Right hindlimb (tissue), 1 donor: ENCODE measurements around the gene OLFM1.
A peak's percentile ranks its signal among the peaks of the same experiment; 100 is the strongest.
"Not testable (repeated sequence)": the region's sequence is repeated elsewhere in the genome, so short reads cannot be mapped to it uniquely, and the experiment has no call there.

ENCODE experiments used
- DNase-seq: peaks from one replicate; pipeline ENCODE4 v3.0.0-alpha.2; 2018

OLFM1 gene

GRCh38 chr9:135108831-135109510, 21.5 kb downstream of the OLFM1 start:
- no peak for DNase-seq

- no peak for DNase-seq
These were observed 22.2 kb downstream of the OLFM1 start for GRCh38 chr9:135109650-135110049.

DNA sequence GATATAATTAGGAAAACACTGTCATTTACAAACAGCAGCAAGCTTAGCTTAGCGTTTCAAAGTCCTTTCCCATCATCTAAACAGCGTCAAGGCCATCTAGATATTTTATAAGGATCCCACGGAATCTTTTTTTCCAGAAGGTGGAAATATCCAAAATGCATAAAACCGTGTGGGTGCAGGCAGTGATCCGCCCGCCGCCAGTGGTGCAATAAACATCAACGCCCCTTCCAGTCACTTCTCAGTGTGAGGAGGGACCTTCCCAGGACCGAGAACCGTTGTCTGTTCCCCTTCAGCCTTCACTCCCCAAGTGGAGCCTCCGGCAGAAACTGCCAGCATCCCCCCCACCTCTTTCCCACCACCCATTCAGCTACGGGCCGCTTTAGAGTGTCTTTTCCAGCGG, 22.9 kb downstream of the OLFM1 start:
- DNase-seq: no peak

GRCh38 chr9:135111600-135111999, 24.1 kb downstream of the OLFM1 start:
- DNase-seq: not testable (repeated sequence)

DNA sequence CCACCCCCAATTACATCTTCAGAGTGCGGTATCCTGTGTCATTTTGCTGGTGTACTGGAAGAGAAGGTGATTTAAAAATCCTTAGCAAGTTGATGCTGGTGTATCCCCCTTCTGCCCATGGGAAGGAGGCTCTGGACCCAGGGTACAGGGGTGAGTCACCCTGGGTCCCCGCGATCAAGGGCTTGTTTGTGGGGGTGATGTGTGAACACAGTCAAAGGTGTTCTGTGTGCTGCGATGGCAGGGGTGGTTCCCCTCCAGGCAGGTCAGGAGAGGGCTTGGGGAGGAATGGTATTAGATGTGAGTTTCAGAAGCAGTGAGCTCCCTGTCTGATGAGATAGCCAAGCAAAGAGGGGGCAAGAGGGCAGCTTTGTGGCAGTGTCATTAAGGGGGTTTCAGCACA, 28.9 kb downstream of the OLFM1 start:
- DNase-seq: no peak

- DNase-seq: no peak
These were observed 29.4 kb downstream of the OLFM1 start for GRCh38 chr9:135116881-135117280.

GRCh38 chr9:135117281-135117680, 29.8 kb downstream of the OLFM1 start:
- no peak for DNase-seq

DNA sequence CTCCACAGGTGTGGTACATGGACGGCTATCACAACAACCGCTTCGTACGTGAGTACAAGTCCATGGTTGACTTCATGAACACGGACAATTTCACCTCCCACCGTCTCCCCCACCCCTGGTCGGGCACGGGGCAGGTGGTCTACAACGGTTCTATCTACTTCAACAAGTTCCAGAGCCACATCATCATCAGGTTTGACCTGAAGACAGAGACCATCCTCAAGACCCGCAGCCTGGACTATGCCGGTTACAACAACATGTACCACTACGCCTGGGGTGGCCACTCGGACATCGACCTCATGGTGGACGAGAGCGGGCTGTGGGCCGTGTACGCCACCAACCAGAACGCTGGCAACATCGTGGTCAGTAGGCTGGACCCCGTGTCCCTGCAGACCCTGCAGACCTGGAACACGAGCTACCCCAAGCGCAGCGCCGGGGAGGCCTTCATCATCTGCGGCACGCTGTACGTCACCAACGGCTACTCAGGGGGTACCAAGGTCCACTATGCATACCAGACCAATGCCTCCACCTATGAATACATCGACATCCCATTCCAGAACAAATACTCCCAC, 32.1 kb downstream of the OLFM1 start:
- DNase-seq: no peak

GRCh38 chr9:135120249-135120648, 32.8 kb downstream of the OLFM1 start:
- DNase-seq: no peak

DNA sequence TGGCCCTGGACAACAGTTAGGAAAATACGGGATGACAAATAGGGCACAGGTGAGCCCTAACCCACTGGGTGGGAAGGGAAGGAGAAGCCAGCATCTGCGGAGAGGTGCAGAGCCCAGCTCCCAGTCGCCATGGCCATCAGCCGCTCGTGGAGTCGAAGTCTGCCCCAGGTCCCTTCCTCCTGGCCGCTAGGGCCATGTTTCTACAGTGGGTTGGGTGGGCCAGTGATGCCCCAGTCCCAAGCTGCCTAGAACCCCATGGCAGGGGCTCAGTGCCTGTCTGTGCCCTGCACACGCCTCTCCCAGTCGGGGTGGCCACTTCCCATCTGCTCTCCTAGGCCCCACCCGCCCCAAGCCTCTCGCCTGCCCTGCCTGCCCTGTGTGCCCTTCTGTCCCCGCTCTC, 34.8 kb downstream of the OLFM1 start:
- DNase-seq: no peak

GRCh38 chr9:135123126-135123772, 35.8 kb downstream of the OLFM1 start:
- no peak for DNase-seq

DNA sequence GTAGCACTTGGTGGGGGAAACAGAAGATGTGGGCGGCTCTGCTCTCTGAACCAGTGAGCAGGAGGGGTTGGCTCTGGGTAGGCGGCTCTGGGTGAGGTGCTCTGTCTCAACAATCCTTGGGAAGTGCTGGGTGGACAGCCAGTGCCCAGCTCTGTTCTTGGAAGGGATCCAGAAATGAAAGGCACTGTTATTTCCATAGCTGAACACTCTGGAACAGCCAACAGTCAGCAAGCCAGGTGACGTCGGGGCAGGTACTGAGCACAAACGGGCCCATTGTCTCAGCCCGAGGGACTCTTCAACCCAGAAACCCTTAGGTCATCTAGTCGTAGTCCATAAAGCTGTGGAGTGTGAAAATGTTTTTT, 36.3 kb downstream of the OLFM1 start:
- no peak for DNase-seq

GRCh38 chr9:135126451-135127187, 39.2 kb downstream of the OLFM1 start:
- DNase-seq: peak; percentile 65

DNA sequence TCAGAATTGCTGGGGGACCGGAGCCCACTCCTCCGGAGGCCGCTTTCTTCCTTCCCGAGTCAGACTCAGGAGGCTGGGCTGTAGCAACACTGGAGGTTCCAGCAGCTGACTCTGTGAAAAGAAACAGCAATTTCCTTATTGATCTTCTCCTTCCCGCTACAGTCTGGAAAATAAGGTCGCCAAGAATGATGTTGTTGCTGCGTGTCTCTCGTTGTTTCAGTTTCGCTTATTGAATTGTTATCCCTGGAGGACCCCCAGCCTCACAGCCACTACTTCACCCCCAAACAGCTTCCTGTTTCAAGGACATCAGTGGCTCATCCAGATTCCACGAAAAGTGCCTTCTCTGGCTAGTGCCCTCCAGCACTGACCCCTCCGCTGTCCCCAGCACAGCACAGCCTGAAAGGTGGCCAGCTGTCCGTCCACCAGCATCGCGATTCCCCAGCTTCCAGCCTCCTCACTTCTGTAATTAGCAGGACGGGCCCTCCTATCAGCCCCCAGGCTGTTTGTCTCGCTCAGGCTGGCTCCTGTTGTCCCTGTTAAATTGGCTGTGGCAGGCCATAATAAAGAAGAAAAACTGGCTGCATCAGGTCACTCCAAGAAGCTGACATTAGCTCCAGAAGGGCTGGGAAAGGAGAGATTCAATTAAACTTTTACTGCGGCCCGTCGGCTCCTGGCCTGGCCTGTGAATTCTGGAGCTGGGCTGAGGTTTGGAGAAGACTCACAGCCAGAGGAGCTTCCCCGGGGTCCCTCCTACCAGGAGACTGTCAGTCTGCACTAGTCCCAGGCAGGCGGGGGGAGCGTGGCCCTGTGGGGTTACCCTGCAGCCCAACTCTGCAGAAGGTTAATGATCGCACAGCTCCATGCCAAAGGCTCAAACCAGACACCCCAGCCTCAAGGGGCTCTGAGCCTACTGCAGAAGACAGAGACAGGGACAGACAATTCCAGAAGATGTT, 40.5 kb downstream of the OLFM1 start:
- DNase-seq: no peak

DNA sequence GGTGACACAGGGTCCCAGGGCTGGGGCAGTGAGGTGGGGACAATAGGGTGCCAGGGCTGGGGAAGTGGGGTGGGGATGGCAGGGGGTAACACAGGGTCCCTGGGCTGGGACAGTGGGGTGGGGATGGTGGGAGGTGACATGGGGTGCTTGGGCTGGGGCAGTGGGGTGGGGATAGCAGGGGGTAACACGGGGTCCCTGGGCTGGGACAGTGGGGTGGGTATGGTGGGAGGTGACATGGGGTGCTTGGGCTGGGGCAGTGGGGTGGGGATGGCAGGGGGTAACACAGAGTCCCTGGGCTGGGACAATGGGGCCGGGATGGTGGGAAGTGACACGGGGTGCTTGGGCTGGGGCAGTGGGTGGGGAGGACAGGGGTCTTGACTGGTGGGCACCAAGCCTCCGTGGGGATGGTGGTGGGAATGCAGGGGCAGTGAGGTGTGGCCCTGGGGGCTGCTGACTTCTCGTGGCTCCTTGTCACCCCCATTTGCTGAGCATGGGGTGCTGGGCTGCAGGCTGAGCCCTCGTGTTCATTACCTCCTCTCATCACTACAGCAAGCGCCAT, 41.7 kb downstream of the OLFM1 start:
- no peak for DNase-seq

GRCh38 chr9:135130207-135130976, 42.9 kb downstream of the OLFM1 start:
- DNase-seq: no peak

- no peak for DNase-seq
These were observed 44.0 kb downstream of the OLFM1 start for GRCh38 chr9:135131488-135131887.

GRCh38 chr9:135132008-135132407, 44.5 kb downstream of the OLFM1 start:
- no peak for DNase-seq

DNA sequence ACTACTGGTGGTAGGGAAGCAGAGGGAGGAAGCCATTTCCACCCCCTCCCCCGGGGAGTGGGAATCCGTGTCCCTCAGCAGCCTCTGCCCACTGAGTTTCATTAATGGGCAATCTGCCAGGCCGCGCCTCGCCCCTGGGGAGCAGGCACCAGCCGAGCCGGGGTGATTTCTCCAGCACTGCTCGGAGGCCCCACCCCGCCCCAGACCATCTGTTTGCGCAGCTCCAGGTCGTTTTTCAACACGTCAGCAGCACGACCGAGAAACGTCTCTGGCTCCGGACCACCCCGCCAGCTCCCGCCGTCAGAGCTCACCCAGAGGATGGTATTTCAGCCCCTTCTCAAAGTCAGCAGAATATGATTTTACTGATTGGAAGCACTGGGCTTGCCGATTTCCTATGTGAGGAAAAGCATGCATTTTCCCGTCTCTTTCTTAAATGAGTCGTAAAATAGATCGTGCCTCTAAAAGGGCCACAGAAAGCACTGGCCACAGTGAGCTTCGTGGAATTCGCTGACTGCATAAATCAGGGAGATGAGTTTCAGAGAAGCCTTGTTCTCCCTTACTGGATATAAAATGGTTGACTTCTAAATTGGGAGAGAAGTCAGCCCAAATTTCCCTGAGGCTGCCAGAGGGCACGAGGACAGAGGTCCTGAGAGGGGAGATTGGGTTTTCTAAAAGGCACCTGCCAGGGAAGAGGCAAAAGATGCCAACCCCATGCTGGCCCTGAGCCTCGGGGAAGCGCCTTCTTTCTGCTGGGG, 47.0 kb downstream of the OLFM1 start:
- DNase-seq: no peak

GRCh38 chr9:135135171-135135928, 47.9 kb downstream of the OLFM1 start:
- DNase-seq: no peak
